Peyer's patch (tissue), 4 donors: ENCODE data around the gene TTC9B.

ENCODE experiments used
- POLR2A ChIP-seq, 2 donors: fragments of 450-650 bp; IDR thresholded peaks; one replicate each; pipeline ENCODE4 v1.5.1; 2017; ENCODE audit warnings: antibody characterized with exemption in 2 of 2, mild to moderate bottlenecking in 2 of 2, moderate library complexity in 2 of 2
- TF ChIP-seq, protein P1 (sequence below), 6 experiments: fragments of 450-650 bp in 4 of 6; fragments of 200-600 bp in 2 of 6; sonication (generic) in 1 of 6; IDR thresholded peaks; one replicate each; pipeline ENCODE4 v1.5.1; 2017 to 2019; ENCODE audit warnings: antibody characterized with exemption in 6 of 6, mild to moderate bottlenecking in 3 of 6, moderate library complexity in 1 of 6

DNA sequence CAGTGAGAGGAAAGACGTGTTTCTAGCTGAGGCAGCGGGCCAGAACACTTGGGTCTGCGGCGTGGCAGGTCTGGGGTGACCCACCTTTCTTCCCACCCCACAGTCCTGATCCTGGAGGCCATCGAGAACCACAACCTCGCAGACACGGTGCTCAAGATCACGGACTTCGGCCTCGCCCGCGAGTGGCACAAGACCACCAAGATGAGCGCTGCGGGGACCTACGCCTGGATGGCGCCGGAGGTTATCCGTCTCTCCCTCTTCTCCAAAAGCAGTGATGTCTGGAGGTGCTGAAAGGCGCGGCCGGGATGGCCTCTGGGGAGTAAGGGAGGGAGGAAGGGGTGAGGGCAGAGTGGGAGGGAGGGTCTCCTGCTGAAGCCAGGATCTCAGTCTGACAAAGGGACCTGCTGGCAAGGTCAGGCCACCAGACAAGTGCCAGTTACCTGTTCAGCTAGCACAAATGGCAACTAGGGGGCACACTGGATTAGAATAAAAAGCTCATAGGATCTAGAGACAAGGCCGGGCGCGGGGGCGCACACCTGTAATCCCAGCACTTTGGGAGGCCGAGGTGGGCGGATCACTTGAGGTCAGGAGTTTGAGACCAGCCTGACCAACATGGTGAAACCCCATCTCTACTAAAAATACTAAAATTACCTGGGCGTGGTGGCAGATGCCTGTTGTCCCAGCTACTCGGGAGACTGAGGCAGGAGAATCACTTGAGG is 19.8 kb downstream of the TTC9B start:
- TF ChIP-seq, protein P1, sequence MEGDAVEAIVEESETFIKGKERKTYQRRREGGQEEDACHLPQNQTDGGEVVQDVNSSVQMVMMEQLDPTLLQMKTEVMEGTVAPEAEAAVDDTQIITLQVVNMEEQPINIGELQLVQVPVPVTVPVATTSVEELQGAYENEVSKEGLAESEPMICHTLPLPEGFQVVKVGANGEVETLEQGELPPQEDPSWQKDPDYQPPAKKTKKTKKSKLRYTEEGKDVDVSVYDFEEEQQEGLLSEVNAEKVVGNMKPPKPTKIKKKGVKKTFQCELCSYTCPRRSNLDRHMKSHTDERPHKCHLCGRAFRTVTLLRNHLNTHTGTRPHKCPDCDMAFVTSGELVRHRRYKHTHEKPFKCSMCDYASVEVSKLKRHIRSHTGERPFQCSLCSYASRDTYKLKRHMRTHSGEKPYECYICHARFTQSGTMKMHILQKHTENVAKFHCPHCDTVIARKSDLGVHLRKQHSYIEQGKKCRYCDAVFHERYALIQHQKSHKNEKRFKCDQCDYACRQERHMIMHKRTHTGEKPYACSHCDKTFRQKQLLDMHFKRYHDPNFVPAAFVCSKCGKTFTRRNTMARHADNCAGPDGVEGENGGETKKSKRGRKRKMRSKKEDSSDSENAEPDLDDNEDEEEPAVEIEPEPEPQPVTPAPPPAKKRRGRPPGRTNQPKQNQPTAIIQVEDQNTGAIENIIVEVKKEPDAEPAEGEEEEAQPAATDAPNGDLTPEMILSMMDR (IDR thresholded peaks at IDR 0.05) = no peak
- no peak for TF ChIP-seq POLR2A (IDR thresholded peaks at IDR 0.05)
